HG03457 (cell line): ENCODE measurements around the gene MICU2.
A peak's percentile ranks its signal among the peaks of the same experiment; 100 is the strongest.

Source experiments
- ATAC-seq: cut with Tn5 transposase; IDR thresholded peaks from one replicate; pipeline ENCODE4 v1.9.1; 2021; ENCODE audit warnings: moderate number of reproducible peaks; ENCODE audit not compliant: unreplicated experiment

Gene MICU2

DNA sequence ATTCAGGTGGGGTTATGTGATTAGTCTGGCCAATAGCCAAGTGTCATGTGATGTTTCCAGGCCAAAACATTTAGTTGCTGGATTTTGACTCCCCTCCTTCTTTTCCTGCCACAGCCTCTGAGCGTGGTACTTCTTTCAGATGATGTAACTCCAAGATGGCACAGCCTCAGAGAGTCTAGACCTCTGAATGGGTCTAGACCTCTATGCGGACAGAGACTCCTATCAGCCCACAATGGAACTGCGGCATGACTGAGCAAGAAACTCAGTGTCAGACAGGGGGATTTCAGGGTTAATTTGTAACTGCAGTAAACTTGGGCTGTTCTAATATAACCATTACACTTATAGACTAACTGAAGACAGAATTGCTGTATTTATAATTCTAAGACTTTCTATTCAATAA, 102.3 kb downstream of the MICU2 start:
- ATAC-seq: no peak

DNA sequence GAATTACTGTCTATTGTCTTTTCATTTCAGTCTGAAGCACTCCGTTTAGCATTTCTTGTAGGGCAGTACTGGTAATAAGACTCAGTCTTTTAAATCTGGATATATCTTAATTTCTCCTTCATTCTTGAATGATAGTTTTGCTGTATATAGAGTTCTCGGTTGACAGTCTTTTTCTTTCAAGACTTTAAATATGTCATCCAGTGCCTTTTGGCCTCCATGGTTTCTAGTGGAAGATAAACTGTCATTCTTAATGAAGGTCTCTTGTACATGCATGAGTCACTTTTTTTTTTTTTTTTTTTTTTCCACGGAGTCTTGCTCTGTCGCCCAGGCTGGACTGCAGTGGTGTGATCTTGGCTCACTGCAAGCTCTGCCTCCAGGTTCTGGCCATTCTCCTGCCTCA, 117.6 kb downstream of the MICU2 start:
- no peak for ATAC-seq

DNA sequence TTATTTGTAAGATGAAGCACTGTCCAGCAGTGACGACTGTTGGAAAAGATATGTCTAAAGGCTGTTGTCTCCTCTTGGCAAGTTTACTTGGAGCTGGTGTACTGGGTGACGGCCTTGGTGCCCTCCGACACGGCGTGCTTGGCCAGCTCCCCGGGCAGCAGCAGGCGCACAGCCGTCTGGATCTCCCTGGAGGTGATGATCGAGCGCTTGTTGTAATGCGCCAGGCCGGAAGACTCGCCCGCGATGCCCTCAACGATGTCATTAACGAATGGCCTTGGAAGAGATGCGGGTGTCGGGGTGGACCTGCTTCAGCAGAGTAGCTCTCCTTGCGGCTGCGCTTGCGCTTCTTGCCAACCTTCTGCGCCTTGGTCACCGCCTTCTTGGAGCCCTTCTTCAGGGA, 120.2 kb downstream of the MICU2 start:
- no peak for ATAC-seq

DNA sequence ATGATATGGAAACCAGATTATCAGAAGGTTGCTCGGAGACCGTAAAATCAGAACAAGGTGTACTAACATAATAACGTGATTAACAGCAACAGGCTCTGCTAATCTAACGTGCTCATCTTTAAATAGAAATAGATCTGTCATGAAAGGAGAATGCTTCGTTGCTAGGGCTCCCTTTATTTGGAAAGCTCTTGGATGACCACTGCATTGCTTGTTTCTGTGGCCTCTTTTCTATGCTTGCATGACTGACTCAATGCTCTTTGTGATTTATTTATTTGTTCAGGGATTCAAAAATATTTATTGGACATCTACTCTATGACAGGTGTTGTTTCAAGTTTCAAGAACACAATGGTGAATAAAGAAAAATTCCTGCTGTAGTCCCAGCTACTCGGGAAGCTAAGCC, 122.6 kb downstream of the MICU2 start:
- no peak for ATAC-seq

DNA sequence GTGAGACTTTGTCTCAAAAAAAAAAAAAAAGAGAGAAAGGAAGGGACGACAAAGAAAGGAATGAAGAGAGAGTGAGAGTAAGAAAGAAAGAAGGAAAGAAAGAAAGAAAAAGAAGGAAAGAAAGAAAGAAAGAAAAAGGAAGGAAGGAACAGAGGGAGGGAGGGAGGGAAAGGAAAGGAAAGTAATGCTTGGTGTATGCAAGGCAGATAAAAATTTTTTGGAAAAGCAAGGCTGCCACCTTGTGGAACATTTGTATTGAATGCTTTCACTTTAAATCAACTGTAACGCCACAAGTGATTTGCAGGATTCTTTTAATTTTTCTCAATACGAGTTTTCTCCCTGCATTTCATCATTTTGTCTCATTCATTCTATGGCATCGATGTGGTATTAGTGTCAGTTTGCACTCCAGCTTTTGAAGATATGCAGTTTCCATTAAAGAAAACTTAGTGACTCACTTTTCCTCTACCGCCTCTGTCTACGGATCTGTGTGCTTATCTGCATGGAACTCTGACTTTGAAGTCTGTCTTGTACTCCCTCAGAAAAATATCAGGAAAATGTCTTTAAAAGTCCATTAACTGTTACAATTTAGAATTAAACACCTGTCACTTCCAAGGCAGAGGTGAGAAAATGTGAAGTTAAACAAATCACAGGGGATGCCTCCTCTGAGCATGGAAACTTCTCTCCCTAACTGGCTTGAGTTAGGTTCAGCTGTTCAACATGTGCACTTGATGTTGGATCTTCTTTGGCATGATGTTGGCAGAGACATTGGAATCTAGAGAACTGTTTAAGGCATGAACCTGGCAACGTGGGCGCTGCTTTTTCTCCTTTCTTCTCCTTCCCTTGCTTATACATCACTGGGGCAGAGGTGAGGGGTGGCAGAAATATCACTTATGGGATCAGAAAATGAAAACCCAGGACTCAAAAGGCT, 124.8 kb downstream of the MICU2 start:
- ATAC-seq: no peak

DNA sequence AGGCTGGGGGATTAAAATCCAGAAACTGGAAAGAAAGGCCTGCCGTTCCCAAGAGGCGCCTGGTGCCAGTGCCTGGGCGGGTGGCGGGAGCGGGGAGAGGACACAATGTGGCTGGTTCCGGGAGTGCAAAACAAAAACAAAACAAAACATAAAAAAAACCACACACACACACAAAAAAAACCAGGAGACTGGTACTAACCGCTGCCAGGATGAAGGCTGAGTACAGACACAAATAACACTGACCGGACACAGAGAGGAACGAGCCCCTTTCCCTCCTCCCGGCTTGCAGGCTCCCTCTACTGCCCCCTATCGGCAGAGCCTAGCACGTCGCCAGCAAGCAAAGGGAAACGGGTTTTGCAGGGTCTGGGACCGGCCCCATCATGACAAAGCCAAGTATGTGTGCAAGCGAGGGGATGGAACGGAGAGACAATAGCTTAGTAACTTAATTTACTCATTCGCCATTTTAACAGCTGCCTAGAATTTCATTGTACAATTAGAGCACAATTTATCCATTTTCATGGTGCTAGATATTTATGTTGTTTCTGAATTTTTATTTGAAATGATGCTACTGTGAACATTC, 127.0 kb downstream of the MICU2 start:
- peak; percentile 76 for ATAC-seq

DNA sequence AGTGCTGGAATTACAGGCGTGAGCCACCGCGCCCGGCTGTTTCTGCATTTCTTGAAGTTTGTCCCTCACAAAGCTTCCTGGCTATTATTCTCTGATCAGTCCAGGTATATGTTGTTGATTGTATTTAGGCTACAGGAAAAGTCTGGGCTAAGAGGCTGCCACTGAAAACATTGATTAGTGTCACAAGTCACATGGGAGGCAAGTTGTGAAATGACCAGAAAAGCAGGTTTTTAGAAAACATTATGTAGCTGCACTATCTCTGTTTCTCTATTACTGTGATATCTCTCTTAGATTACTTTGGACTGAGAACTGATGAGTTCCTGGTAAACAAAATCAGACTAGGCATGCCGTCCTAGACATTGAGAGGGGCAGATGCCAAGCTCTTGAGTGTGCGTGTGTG, 128.9 kb downstream of the MICU2 start:
- no peak for ATAC-seq

DNA sequence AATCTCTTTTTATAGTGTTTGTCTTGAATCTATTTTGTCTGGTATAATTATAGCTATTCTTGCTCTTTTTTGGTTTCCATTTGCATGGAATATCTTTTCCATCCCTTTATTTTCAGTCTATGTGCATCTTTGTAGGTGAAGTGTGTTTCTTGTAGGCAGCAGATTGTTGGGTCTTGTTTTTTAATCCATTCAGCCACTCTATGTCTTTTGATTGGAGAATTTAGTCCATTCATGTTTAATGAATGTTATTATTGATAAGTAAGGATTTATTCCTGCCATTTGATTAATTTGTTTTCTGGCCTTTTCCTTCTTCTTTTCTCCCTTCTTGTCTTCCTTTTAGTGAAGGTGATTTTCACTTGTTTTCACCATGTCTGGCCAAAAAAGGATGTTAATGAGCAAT, 133.2 kb downstream of the MICU2 start:
- ATAC-seq: no peak

DNA sequence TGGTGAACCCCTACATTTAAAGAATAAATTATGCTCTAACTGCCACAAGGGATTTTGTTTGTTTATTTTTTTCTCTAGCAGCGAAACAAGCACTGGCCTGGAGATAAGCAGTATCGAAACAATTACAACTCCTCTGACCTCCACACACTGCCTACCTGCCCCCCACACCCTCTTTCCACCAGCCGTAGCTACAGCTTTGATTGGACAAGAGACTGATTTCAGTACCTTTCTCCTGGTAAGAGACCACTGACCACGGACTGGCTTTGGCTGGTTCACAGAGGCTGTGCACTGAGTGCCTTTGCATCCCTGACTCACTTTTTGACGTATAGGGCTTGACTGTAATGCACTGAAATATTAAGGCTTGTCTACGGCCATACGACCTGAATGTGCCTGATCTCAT, 137.4 kb downstream of the MICU2 start:
- no peak for ATAC-seq

DNA sequence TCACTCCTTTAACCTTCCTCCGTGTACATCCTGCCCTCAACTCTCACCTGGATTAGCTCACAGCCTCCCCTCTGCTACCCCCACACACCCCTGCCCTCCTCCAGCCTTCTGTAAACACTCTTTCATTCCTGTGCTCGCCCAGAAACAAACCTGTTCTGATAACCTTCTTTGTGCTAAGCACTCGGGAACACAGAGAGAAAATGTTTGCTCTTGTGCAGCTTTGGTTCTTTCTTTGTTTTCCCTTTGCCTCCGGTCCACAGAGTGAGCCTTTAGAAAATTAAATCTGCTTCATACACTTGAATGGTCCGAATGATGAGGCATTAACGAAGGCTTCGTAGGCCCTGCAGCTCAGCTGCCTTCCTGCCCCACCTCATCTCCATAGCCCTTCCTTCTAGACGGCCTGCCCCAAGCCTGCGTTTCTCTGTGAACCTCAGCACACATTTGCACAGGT, 138.2 kb downstream of the MICU2 start:
- ATAC-seq: no peak

DNA sequence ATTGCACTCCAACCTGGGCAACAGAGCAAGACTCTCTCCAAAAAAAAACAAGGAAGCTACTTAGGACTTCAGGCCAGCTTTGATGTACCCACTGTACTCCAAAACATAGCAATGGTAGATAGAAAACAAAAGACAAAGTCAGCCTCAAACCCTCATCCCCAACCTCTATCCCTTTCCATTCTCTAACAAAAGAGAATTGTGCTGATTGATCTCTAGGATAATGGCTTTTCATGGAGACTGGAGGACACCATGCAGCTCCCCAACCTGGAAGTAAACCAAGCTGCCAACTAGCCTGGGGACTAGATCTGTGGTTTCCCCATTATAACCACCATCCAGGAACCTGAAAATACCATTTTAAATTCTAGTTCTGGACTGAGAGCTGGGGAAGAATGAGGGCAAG, 140.5 kb downstream of the MICU2 start:
- ATAC-seq: no peak

DNA sequence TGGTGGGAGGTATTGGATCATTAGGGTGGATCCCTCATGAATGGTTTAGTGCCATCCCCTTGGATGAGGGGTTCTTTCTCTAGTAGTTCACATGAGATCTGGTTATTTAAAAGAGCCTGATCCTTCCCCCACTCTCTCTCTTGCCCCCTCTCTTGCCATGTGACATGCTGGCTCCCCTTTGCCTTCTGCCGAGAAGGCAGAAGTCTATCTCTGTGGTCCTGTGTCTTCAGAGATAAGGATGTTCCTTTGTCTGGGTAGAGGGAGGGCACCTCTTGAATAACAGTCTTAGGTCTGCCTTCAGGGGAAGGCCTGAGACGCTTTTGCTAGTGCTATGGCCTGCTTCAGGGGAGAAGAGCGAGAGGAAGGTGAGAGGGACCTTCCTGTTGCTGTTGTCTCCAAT, 142.8 kb downstream of the MICU2 start:
- no peak for ATAC-seq

DNA sequence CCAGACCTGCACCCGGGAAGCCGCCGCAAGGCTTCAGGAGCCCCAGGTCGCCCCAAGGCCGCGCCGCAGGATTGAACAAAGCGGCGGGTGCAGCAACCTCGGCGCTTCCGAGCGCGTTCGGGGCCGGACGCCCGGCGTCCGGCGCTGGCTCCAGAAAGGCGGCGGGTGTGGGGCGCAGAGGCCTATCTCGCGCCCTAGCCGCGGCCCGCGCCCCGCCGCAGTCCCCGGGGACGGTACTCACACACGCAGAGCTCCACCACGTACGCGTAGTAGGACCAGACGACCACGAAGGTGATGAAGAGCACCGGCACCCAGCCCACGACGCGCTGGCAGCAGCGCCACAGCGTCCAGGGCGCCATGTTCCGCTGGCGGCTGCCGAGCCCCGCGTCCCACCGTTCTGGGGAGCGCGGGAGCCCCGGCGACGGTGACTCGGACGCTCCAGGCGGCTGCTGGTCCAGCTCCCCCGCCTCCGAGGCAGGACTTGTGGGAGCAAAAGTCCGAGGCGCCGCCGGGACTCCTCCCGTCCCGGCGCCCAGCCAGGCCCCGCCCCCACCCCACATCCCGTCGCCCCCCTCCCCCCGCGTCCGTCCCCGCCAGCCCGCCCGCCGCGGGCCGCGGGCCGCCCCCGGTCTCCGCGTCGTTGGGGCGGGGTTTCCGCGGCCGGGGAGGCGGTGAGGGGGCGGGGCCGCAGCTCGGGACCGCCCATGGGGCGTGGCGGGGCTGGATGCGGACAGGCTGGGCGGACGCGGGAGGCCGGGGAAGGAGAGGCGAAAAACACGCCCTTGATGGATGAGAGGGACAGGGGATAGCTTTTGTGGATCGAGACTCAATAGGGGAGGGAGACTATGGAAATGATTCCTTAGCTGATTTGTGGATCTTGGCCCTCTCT, 144.9 kb downstream of the MICU2 start, which contains the start of gene ZDHHC20:
TSS of gene ZDHHC20 (minus strand) at position 491 of the 889 bp plus-strand sequence. CDS start at position 359, 132 bp downstream.
- ATAC-seq: peak; percentile 75

DNA sequence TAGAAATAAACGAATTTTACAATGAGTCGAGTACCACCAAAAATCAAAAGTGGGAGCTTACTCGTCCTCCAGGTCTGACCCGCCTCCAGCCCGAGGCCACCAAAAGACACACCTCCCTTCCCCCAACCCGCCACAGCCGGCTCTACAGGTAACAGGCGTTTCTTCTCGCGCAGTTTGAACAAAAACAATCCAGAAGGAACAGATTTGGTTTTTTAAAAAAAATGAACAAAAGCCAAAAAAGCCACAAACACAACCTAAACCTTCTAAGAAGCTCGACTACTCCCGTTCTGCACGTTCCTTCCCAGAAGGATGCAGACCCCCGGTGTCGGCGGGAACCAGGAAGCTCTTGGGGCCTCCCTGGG, 145.5 kb downstream of the MICU2 start:
- peak; percentile 31 for ATAC-seq

DNA sequence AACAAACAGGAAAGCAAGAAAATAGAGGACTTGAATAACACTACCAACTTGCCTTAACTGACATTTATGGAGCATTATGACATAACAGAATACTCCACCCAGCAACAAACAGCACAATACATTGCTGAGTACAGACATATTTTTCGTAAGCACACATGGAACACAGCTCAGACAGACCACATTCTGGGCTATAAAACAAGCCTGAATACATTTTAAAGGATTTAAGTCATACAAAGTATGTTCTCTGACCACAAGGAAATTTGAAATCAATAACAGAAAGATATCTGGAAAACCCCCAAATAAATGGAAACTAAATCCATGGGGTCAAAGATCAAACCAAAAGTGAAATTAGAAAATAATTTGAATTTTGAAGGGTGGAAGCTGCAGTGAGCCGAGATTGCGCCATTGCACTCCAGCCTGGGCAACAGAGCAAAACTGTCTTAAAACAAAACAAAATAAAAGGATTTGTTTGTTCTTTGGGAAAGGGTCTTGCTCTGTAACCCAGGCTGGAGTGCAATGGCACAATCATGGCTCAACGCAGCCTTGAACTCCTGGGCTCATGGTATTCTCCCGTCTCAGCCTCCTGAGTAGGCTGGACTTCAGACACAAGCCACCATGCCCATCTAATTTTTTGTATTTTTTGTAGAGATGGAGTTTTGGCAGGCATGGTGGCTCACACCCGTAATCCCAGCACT, 150.4 kb downstream of the MICU2 start:
- ATAC-seq: no peak

DNA sequence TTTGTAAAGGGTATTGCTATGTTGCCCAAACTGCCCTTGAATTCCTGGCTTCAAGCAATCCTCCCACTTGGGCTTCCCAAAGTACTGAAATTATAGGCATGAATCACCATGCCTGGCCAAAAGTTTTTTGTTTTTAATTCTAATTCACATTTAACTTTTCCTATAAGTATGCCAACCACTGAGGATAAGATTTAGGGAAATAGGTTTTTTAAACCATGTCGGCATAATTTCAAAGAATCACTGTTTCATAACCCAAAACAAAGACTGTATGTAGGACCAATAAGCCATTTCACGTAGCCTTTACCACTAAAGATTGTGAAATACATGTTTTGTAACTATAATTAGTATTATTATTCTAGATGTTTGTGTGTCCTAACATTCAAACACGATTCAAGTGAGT, 153.0 kb downstream of the MICU2 start:
- no peak for ATAC-seq

DNA sequence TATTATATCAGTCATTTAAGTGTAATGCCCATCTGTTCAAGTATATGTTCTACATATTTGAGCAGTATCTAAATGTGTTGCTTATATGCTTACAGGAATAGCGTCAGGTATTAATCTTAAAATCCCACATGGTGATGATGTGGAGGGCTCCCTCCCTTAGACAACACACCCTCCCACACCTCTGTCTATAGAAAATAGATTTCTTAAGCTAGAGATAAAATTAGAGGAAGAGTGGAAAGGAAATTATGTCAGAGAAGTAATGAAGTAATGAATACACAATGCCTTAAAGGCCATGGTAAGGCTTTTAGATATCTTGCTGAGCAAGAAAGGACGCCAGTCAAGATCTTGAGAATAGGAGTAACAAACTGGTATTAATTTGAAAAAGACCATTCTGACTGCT, 157.3 kb downstream of the MICU2 start:
- no peak for ATAC-seq

DNA sequence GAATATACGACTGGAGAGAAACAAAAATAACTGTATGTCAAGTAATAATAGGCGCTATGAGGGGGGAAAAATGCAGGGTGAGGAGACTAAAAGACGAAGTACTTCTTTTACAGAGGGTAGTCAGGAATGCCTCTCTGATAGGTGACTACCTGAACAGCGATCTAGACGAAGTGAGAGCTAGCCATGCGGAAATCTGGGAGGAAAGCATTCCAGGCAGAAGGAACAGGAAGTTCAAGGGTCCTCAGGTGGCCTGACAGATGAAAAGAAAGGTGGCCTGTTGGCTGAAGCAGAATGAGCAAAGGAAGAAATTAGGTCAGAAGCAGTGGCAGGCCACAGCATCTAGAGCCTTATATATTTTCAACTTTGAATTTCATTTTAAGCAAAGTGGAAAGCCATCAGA, 158.2 kb downstream of the MICU2 start:
- ATAC-seq: no peak

DNA sequence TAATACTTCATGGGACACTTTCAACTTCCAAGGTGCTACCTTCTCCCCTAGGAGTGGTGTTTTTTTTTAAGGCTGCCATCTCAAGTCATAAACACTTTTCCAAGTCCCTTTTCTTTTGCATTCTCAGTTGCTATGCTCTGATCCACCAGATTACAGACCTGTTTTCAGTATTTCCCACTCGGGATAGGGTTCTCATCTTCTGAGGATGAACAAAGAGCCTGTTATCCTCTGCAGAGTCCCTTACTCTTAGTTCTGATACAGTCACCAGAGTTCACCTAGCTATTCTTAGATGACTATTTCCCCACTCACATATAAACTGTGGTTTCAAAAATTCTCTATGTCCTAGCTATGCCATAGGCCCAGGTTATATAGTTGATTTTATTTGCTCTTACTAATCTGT, 160.8 kb downstream of the MICU2 start:
- ATAC-seq: no peak
